ENCODE results near the gene PUM1.
"Not testable (repeated sequence)": the region's sequence is repeated elsewhere in the genome, so short reads cannot be mapped to it uniquely, and the experiment has no call there.

PUM1 gene

GRCh38 chr1:31047507-31047906, 18.0 kb downstream of the PUM1 start:
- peaks cover 53% of the 10 kb centered on the region for H3K36me3 ChIP-seq (ENCODE audit: control insufficient read depth, insufficient read depth, low read length)
- not testable (repeated sequence) for H3K27ac ChIP-seq (ENCODE audit: low read depth, low read length, severe bottlenecking); H3K4me3 ChIP-seq (ENCODE audit: extremely low read depth, insufficient read depth, low read length, poor library complexity, severe bottlenecking); H3K9me3 ChIP-seq (ENCODE audit: control insufficient read depth, low read length); H3K4me1 ChIP-seq (ENCODE audit: control insufficient read depth, insufficient read depth, low read length, poor library complexity, severe bottlenecking)
- WGBS, 2 experiments (ENCODE audit: insufficient coverage in 2 of 2): 86 to 93% methylated on average over 4 to 5 of the region's 5 CpGs

DNA sequence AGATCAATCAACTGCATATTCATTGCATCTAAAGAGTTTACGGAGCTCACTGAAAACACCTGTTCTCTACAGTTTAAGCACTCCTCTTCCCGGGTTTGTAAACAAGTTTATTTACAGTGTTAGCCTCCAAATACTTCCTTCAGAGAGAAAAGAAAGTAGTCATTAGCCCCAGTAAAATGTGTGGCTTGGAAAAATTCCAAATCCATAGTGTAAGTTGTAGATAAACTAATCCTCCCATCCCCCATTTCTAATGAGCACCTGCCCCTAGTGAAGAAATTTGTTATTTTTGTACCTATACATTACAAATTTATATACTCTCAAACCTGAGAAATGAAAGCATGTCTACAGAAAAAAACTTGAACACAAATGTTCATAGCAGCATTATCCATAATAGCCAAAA, 21.9 kb downstream of the PUM1 start:
- H3K36me3 ChIP-seq (ENCODE audit: control insufficient read depth, insufficient read depth, low read length): peaks cover 70% of the 10 kb centered on the region
- H3K27ac ChIP-seq (ENCODE audit: low read depth, low read length, severe bottlenecking): no peak overlapping the region
- H3K4me1 ChIP-seq (ENCODE audit: control insufficient read depth, insufficient read depth, low read length, poor library complexity, severe bottlenecking): no peaks in the 10 kb centered on the region
- no peaks in the 10 kb centered on the region for H3K9me3 ChIP-seq (ENCODE audit: control insufficient read depth, low read length)
- no peak overlapping the region for H3K4me3 ChIP-seq (ENCODE audit: extremely low read depth, insufficient read depth, low read length, poor library complexity, severe bottlenecking)
- 100% methylated on average over 1 of the region's 2 CpGs; no CpG with 5 or more reads in 1 of the 2 experiments for WGBS, 2 experiments (ENCODE audit: insufficient coverage in 2 of 2)

- no peak overlapping the region for H3K4me3 ChIP-seq (ENCODE audit: extremely low read depth, insufficient read depth, low read length, poor library complexity, severe bottlenecking)
- peaks cover under 1% of the 10 kb centered on the region for H3K4me1 ChIP-seq (ENCODE audit: control insufficient read depth, insufficient read depth, low read length, poor library complexity, severe bottlenecking)
- no peak overlapping the region for H3K27ac ChIP-seq (ENCODE audit: low read depth, low read length, severe bottlenecking)
- 96 to 98% methylated on average over 4 to 5 of the region's 6 CpGs for WGBS, 2 experiments (ENCODE audit: insufficient coverage in 2 of 2)
- peaks cover 72% of the 10 kb centered on the region for H3K36me3 ChIP-seq (ENCODE audit: control insufficient read depth, insufficient read depth, low read length)
- no peaks in the 10 kb centered on the region for H3K9me3 ChIP-seq (ENCODE audit: control insufficient read depth, low read length)
Observed at GRCh38 chr1:31042656-31043055, 22.9 kb downstream of the PUM1 start.

- Histone ChIP-seq H3K9me3 (ENCODE audit: control insufficient read depth, low read length) (no peaks in the 10 kb centered on the region), H3K4me3 (ENCODE audit: extremely low read depth, insufficient read depth, low read length, poor library complexity, severe bottlenecking) (no peak overlapping the region), H3K36me3 (ENCODE audit: control insufficient read depth, insufficient read depth, low read length) (peaks cover 74% of the 10 kb centered on the region), H3K4me1 (ENCODE audit: control insufficient read depth, insufficient read depth, low read length, poor library complexity, severe bottlenecking) (peaks cover 10% of the 10 kb centered on the region), H3K27ac (ENCODE audit: low read depth, low read length, severe bottlenecking) (no peak overlapping the region)
Observed at GRCh38 chr1:31041529-31041928, 24.0 kb downstream of the PUM1 start.

GRCh38 chr1:31040038-31040437, 25.5 kb downstream of the PUM1 start:
- no peak overlapping the region for H3K27ac ChIP-seq (ENCODE audit: low read depth, low read length, severe bottlenecking)
- 100% methylated on average over 1 to 2 of the region's 3 CpGs for WGBS, 2 experiments (ENCODE audit: insufficient coverage in 2 of 2)
- H3K36me3 ChIP-seq (ENCODE audit: control insufficient read depth, insufficient read depth, low read length): peaks cover 71% of the 10 kb centered on the region
- H3K4me1 ChIP-seq (ENCODE audit: control insufficient read depth, insufficient read depth, low read length, poor library complexity, severe bottlenecking): peaks cover 10% of the 10 kb centered on the region
- no peaks in the 10 kb centered on the region for H3K9me3 ChIP-seq (ENCODE audit: control insufficient read depth, low read length)
- H3K4me3 ChIP-seq (ENCODE audit: extremely low read depth, insufficient read depth, low read length, poor library complexity, severe bottlenecking): no peak overlapping the region

DNA sequence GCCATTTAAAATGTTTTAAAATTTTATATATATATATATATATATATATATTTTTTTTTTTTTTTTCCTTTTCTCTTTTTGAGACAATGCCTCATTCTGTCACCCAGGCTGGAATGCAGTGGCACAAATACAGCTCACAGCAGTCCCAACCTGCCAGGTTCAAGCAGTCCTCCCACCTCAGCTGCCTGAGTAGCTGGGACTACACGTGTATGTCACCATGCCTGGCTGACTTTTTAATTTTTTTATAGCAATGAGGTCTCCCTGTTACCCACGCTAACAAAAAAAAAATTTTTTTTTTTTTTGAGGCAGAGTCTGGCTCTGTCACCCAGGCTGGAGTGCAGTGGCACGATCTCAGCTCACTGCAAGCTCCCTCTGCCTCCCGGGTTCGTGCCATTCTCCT, 26.6 kb downstream of the PUM1 start:
- H3K36me3 ChIP-seq (ENCODE audit: control insufficient read depth, insufficient read depth, low read length): peaks cover 68% of the 10 kb centered on the region
- not testable (repeated sequence) for H3K9me3 ChIP-seq (ENCODE audit: control insufficient read depth, low read length); H3K4me1 ChIP-seq (ENCODE audit: control insufficient read depth, insufficient read depth, low read length, poor library complexity, severe bottlenecking); H3K4me3 ChIP-seq (ENCODE audit: extremely low read depth, insufficient read depth, low read length, poor library complexity, severe bottlenecking); H3K27ac ChIP-seq (ENCODE audit: low read depth, low read length, severe bottlenecking)
- WGBS, 2 experiments (ENCODE audit: insufficient coverage in 2 of 2): 80 to 93% methylated on average over 1 to 5 of the region's 5 CpGs

DNA sequence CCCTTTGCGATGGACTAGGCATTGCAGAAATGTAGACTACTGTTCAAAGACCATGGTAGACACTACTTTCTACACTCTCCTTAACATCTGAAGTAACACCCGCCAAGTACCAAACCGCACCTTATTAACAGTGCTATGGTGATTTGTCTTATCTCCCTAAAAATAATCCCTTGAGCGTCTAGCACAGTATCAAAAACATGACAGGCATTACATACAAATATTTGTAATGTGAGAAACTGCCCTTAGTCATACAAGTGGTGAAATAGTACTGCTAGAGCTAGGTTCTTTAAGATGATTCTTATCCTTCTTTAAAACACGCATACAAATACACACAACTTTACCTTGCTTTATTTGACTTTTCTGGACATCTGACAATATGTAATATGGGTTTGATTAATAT, 27.2 kb downstream of the PUM1 start:
- peaks cover 10% of the 10 kb centered on the region for H3K4me1 ChIP-seq (ENCODE audit: control insufficient read depth, insufficient read depth, low read length, poor library complexity, severe bottlenecking)
- H3K36me3 ChIP-seq (ENCODE audit: control insufficient read depth, insufficient read depth, low read length): peaks cover 67% of the 10 kb centered on the region
- H3K4me3 ChIP-seq (ENCODE audit: extremely low read depth, insufficient read depth, low read length, poor library complexity, severe bottlenecking): no peak overlapping the region
- H3K27ac ChIP-seq (ENCODE audit: low read depth, low read length, severe bottlenecking): no peak overlapping the region
- no peaks in the 10 kb centered on the region for H3K9me3 ChIP-seq (ENCODE audit: control insufficient read depth, low read length)
- WGBS, 2 experiments (ENCODE audit: insufficient coverage in 2 of 2): no CpG with 5 or more reads among the region's 5 CpGs

DNA sequence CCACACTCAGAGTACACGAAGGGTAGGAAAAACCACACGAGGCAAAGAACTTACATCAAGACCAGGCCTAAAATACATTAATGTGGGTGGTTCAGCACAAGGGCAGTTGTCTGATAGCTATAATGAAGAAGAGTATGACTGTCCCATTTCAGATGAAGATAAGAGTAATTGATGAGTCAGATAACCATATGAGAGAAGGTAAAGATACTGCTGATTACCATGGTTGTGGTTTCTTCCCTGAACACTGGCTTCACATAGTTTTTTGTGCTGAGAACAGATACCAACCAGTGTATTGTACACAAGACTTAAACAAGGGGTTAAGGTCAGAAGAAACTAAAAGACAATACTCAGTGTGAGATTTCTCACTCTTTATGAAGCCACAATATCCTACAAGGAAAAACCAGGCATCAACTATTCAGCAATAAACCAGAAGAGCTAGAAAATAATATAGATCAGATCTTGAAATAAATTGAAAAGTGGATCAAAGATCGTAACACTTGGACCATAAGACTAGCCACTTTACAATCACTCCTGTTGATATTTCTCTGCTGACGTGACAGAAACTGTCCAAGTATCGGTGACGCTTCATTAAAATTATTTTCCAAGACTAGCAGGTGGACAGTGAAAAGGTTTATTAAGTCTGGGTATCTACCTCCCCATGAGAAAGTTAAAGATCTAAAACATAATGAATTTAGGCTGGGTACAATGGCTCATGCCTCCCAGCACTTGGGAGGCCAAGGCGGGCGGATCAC, 28.6 kb downstream of the PUM1 start:
- Histone ChIP-seq H3K27ac (ENCODE audit: low read depth, low read length, severe bottlenecking) (no peak overlapping the region), H3K4me1 (ENCODE audit: control insufficient read depth, insufficient read depth, low read length, poor library complexity, severe bottlenecking) (peaks cover 10% of the 10 kb centered on the region), H3K4me3 (ENCODE audit: extremely low read depth, insufficient read depth, low read length, poor library complexity, severe bottlenecking) (no peak overlapping the region), H3K36me3 (ENCODE audit: control insufficient read depth, insufficient read depth, low read length) (peaks cover 64% of the 10 kb centered on the region), H3K9me3 (ENCODE audit: control insufficient read depth, low read length) (no peaks in the 10 kb centered on the region)
- WGBS, 2 experiments (ENCODE audit: insufficient coverage in 2 of 2): 82 to 97% methylated on average over 4 to 6 of the region's 8 CpGs

GRCh38 chr1:31033598-31033997, 31.9 kb downstream of the PUM1 start:
- Histone ChIP-seq H3K4me3 (ENCODE audit: extremely low read depth, insufficient read depth, low read length, poor library complexity, severe bottlenecking) (no peak overlapping the region), H3K9me3 (ENCODE audit: control insufficient read depth, low read length) (no peaks in the 10 kb centered on the region), H3K27ac (ENCODE audit: low read depth, low read length, severe bottlenecking) (no peak overlapping the region), H3K36me3 (ENCODE audit: control insufficient read depth, insufficient read depth, low read length) (peaks cover 53% of the 10 kb centered on the region), H3K4me1 (ENCODE audit: control insufficient read depth, insufficient read depth, low read length, poor library complexity, severe bottlenecking) (peaks cover 24% of the 10 kb centered on the region)
- 97 to 100% methylated on average over 1 to 3 of the region's 5 CpGs for WGBS, 2 experiments (ENCODE audit: insufficient coverage in 2 of 2)

GRCh38 chr1:31032266-31032665, 33.3 kb downstream of the PUM1 start:
- Histone ChIP-seq H3K9me3 (ENCODE audit: control insufficient read depth, low read length) (no peaks in the 10 kb centered on the region), H3K36me3 (ENCODE audit: control insufficient read depth, insufficient read depth, low read length) (peaks cover 56% of the 10 kb centered on the region), H3K4me3 (ENCODE audit: extremely low read depth, insufficient read depth, low read length, poor library complexity, severe bottlenecking) (no peak overlapping the region), H3K27ac (ENCODE audit: low read depth, low read length, severe bottlenecking) (no peak overlapping the region), H3K4me1 (ENCODE audit: control insufficient read depth, insufficient read depth, low read length, poor library complexity, severe bottlenecking) (peaks cover 20% of the 10 kb centered on the region)
- no CpG with 5 or more reads among the region's 1 CpG for WGBS, 2 experiments (ENCODE audit: insufficient coverage in 2 of 2)

GRCh38 chr1:31031330-31032143, 34.0 kb downstream of the PUM1 start:
- 83 to 88% methylated on average over 4 of the region's 5 CpGs for WGBS, 2 experiments (ENCODE audit: insufficient coverage in 2 of 2)
- Histone ChIP-seq H3K36me3 (ENCODE audit: control insufficient read depth, insufficient read depth, low read length) (peaks cover 53% of the 10 kb centered on the region), H3K27ac (ENCODE audit: low read depth, low read length, severe bottlenecking) (no peak overlapping the region)

More at GRCh38 chr1:31031330-31032143, 34.0 kb downstream of the PUM1 start:
- H3K4me3 ChIP-seq (ENCODE audit: extremely low read depth, insufficient read depth, low read length, poor library complexity, severe bottlenecking): no peak overlapping the region
- H3K9me3 ChIP-seq (ENCODE audit: control insufficient read depth, low read length): no peaks in the 10 kb centered on the region
- peaks cover 19% of the 10 kb centered on the region for H3K4me1 ChIP-seq (ENCODE audit: control insufficient read depth, insufficient read depth, low read length, poor library complexity, severe bottlenecking)

Measured in mesodermal cell (in vitro differentiated cells).